Suprapubic skin (tissue), 3 donors: ENCODE measurements around the gene BAIAP2.

Experiments
- POLR2A ChIP-seq, 2 donors: fragments of 450-650 bp; IDR thresholded peaks; one replicate each; pipeline ENCODE4 v1.6.1; 2017; ENCODE audit warnings: antibody characterized with exemption in 2 of 2, mild to moderate bottlenecking in 2 of 2, moderate library complexity in 2 of 2
- TF ChIP-seq, protein P1 (sequence below), 2 donors: fragments of 200-600 bp in 1 of 2; fragments of 450-650 bp in 1 of 2; sonication (generic) in 1 of 2; IDR thresholded peaks; one replicate each; pipeline ENCODE4 v1.5.1; 2016 to 2019; ENCODE audit warnings: antibody characterized with exemption in 2 of 2, mild to moderate bottlenecking in 1 of 2, moderate library complexity in 1 of 2

DNA sequence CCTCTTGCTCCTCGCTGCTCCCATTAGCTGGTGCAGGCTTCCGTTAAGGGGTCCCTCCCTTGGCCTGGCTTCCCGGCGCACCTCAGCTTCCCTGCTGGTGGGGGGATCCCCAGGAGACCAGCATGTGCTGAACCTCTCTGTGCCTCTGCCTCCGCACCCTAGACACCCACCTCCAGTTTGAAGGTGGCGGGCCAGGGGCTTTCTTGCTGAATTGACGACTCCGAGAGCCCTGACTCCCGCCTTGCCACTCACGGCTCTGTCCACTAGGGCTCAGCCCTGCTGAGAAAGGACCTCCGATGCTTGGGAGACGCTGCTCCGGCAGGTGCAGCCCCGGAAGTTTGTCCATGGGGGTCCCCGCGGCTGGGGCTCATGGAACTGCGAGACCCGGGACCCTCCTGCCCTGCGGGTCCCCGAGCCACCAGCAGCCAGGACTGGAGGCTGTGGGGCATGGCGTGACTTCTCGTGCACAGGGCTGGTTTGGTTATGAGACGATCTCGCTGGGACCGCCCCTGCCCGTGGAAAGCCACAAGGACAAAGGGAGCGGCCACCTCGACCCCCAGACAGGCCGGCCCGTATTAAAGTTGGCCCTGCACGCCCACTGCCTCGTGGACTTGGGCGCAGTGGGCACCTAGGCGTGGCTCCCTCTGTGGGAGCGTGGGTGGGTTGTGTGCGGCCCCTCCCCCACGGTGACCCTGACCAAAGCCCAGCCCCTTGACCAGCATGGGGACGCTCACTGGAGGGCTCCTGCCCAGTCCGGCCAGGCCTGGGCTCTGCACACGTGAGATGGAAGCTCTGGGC is 35.2 kb upstream of the BAIAP2 start:
- TF ChIP-seq, protein P1, sequence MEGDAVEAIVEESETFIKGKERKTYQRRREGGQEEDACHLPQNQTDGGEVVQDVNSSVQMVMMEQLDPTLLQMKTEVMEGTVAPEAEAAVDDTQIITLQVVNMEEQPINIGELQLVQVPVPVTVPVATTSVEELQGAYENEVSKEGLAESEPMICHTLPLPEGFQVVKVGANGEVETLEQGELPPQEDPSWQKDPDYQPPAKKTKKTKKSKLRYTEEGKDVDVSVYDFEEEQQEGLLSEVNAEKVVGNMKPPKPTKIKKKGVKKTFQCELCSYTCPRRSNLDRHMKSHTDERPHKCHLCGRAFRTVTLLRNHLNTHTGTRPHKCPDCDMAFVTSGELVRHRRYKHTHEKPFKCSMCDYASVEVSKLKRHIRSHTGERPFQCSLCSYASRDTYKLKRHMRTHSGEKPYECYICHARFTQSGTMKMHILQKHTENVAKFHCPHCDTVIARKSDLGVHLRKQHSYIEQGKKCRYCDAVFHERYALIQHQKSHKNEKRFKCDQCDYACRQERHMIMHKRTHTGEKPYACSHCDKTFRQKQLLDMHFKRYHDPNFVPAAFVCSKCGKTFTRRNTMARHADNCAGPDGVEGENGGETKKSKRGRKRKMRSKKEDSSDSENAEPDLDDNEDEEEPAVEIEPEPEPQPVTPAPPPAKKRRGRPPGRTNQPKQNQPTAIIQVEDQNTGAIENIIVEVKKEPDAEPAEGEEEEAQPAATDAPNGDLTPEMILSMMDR (IDR thresholded peaks at IDR 0.05) = no peak
- TF ChIP-seq POLR2A (IDR thresholded peaks at IDR 0.05) = no peak
